Measurements from ENCODE around the gene ASTN2. TPM values are rescaled to one million over a fixed set of nuclear protein-coding genes. Genes with fewer than 3 reads are reported as not detected.

Gene ASTN2
- total and polyA plus RNA-seq, 2 donors (not counting 3 experiments of a cell fraction or from before 2014, with no cell fraction given), result 1.0 to 1.9 TPM

DNA sequence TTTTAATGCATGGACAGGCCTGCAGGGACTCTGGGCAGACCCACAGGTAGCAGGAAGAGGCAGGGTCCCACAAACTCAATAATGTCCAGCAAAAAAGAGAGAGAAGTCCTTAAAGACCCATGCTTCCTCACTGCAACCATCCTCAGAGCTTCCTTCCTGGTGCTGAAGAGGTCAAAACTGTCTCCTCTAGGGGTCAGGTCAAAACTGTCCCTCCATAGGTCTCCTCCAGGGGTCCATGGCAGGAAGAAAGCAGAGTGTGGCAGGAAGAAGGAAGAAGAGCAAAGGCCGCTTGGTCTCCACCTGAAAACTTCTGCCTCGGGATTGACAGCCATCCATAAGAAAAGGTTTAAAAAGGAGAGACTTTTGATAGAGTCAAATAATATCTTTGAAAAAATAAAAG lies 989.6 kb downstream of the ASTN2 start:
- Histone ChIP-seq H3K9me1 (replicated peaks; ENCODE audit: control insufficient read depth, extremely low read depth, insufficient read depth, low read length) (no peaks in the 10 kb centered on the region), H3K36me3 (ENCODE audit: control insufficient read depth in 2 of 2, extremely low read depth in 1 of 2, insufficient read depth in 2 of 2, low read length in 2 of 2) (no peaks in the 10 kb centered on the region), H3K27me3 (ENCODE audit: control insufficient read depth in 2 of 2, insufficient read depth in 2 of 2, low read length in 2 of 2) (no peaks in the 10 kb centered on the region), H3K4me3 (replicated peaks in 1 of 3; ENCODE audit: insufficient read depth in 1 of 3, low read depth in 1 of 3, low read length in 3 of 3) (no peak overlapping the region), H3K4me1 (ENCODE audit: control insufficient read depth, extremely low read depth, insufficient read depth, low read length) (no peaks in the 10 kb centered on the region), H3K27ac (ENCODE audit: insufficient read depth, low read depth, low read length) (no peak overlapping the region), H2AFZ (ENCODE audit: low read depth, low read length) (no peak overlapping the region), H3K4me2 (ENCODE audit: insufficient read depth, low read length) (no peak overlapping the region), H4K20me1 (replicated peaks; ENCODE audit: control insufficient read depth, extremely low read depth, insufficient read depth, low read length) (no peaks in the 10 kb centered on the region), H3K9ac (replicated peaks; ENCODE audit: extremely low read depth, insufficient read depth, low read length) (no peak overlapping the region), H3K9me3 (replicated peaks; ENCODE audit: control insufficient read depth, insufficient read depth, low read length) (no peaks in the 10 kb centered on the region), H3K79me2 (ENCODE audit: control insufficient read depth, insufficient read depth, low read length) (no peaks in the 10 kb centered on the region)
- dilution Hi-C loops (cut with MboI; ENCODE audit: extremely low pct_ligation_motif_present, low sequenced_read_pairs), result no loop called here
- CTCF ChIA-PET, result no interaction called here
- no peak for DNase-seq (ENCODE audit: low read depth, low spot score)
- intact Hi-C loops (cut with micrococcal nuclease), result no loop called here
- no TSS peak for BruUV-seq (replicated peaks)
- POLR2A ChIA-PET, result no interaction called here
- no peak for FAIRE-seq
- TF ChIP-seq POLR2AphosphoS5 (IDR thresholded peaks at IDR 0.05; ENCODE audit: insufficient read depth, low read depth, low read length) (no peak), GATA2 (IDR thresholded peaks at IDR 0.05; ENCODE audit: insufficient read depth, insufficient read length, low read depth, low read length) (no peak), CTCF (IDR thresholded peaks at IDR 0.05; ENCODE audit: extremely low read depth in 1 of 2, insufficient read depth in 1 of 2, low read depth in 1 of 2, low read length in 2 of 2) (no peak), FOS (IDR thresholded peaks at IDR 0.05; ENCODE audit: borderline replicate concordance, insufficient read depth, low read length) (no peak), MYC (IDR thresholded peaks at IDR 0.05; ENCODE audit: low read depth, low read length) (no peak), POLR2A (IDR thresholded peaks at IDR 0.05; ENCODE audit: low read depth, low read length) (no peak), JUN (IDR thresholded peaks at IDR 0.05; ENCODE audit: borderline replicate concordance, insufficient read depth, insufficient read length, low read depth) (no peak), EZH2 (IDR thresholded peaks at IDR 0.05; ENCODE audit: borderline replicate concordance, low read depth, low read length, severe bottlenecking) (no peak)
- TF ChIP-seq, protein P1, sequence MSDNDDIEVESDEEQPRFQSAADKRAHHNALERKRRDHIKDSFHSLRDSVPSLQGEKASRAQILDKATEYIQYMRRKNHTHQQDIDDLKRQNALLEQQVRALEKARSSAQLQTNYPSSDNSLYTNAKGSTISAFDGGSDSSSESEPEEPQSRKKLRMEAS (IDR thresholded peaks at IDR 0.05; ENCODE audit: insufficient read depth, insufficient read length), result no peak

Measured in endothelial cell of umbilical vein (primary cell).